H9 (cell line): ENCODE measurements around the gene KCNK1. TPM values are rescaled to one million over a fixed set of nuclear protein-coding genes. Genes with fewer than 3 reads are reported as not detected.

Source experiments
- DNase-seq: peaks from one replicate; pipeline ENCODE4 v3.0.0-alpha.2; 2017
- H2AFZ ChIP-seq: one replicate; pipeline ENCODE4 v1.6.1; 2013; ENCODE audit warnings: mild to moderate bottlenecking, low read length, control low read depth, moderate library complexity
- H2AK5ac ChIP-seq: 2 replicates; pipeline ENCODE4 v1.6.1; 2013; ENCODE audit warnings: low read length, control low read depth, mixed read lengths; ENCODE audit not compliant: insufficient read length
- H2BK120ac ChIP-seq: one replicate; pipeline ENCODE4 v1.6.1; 2013; ENCODE audit warnings: low read depth, mild to moderate bottlenecking, low read length, control low read depth, inconsistent platforms; ENCODE audit not compliant: poor library complexity, severe bottlenecking
- H2BK12ac ChIP-seq: 2 replicates; pipeline ENCODE4 v1.6.1; 2013; ENCODE audit warnings: low read length, control low read depth, mixed read lengths, low read depth; ENCODE audit not compliant: insufficient read length
- H2BK15ac ChIP-seq: 2 replicates; pipeline ENCODE4 v1.6.1; 2013; ENCODE audit warnings: low read depth, low read length, control low read depth
- H2BK20ac ChIP-seq: one replicate; pipeline ENCODE4 v1.6.1; 2013; ENCODE audit warnings: low read depth, mild to moderate bottlenecking, low read length, control low read depth, inconsistent platforms; ENCODE audit not compliant: poor library complexity, severe bottlenecking
- H2BK5ac ChIP-seq: 2 replicates; pipeline ENCODE4 v1.6.1; 2013; ENCODE audit warnings: low read length, control low read depth, mixed read lengths; ENCODE audit not compliant: insufficient read length
- H3K14ac ChIP-seq: 2 replicates; pipeline ENCODE4 v1.6.1; 2013; ENCODE audit warnings: low read length, control low read depth; ENCODE audit not compliant: insufficient read depth
- H3K18ac ChIP-seq: 2 replicates; pipeline ENCODE4 v1.6.1; 2013; ENCODE audit warnings: low read depth, mild to moderate bottlenecking, mixed read lengths, low read length, control low read depth; ENCODE audit not compliant: insufficient read length
- H3K23ac ChIP-seq: 2 replicates; pipeline ENCODE4 v1.6.1; 2013; ENCODE audit warnings: low read length, control low read depth, mixed read lengths, low read depth; ENCODE audit not compliant: insufficient read length
- H3K23me2 ChIP-seq: 2 replicates; pipeline ENCODE4 v1.6.1; 2013; ENCODE audit warnings: low read depth, mild to moderate bottlenecking, mixed read lengths, low read length, control low read depth; ENCODE audit not compliant: insufficient read length, poor library complexity, severe bottlenecking
- H3K27ac ChIP-seq: 2 replicates; pipeline ENCODE4 v1.5.1; 2013; ENCODE audit warnings: low read length, control low read depth, mixed read lengths, low read depth; ENCODE audit not compliant: insufficient read length
- H3K27me3 ChIP-seq: 2 replicates; pipeline ENCODE4 v1.6.1; 2013; ENCODE audit warnings: low read length, control low read depth, inconsistent platforms; ENCODE audit not compliant: insufficient read depth
- H3K4ac ChIP-seq: 2 replicates; pipeline ENCODE4 v1.6.1; 2013; ENCODE audit warnings: low read depth, mild to moderate bottlenecking, control low read depth, inconsistent platforms, low read length, moderate library complexity
- H3K4me1 ChIP-seq: 2 replicates; pipeline ENCODE4 v1.6.1; 2013; ENCODE audit warnings: low read length, control low read depth, inconsistent platforms; ENCODE audit not compliant: insufficient read depth
- H3K4me2 ChIP-seq: 2 replicates; pipeline ENCODE4 v1.6.1; 2013; ENCODE audit warnings: low read length, control low read depth, mixed read lengths; ENCODE audit not compliant: insufficient read length, insufficient read depth
- H3K56ac ChIP-seq: 2 replicates; pipeline ENCODE4 v1.6.1; 2013; ENCODE audit warnings: low read depth, mild to moderate bottlenecking, mixed read lengths, low read length, control low read depth; ENCODE audit not compliant: insufficient read length
- H3K79me1 ChIP-seq: 2 replicates; pipeline ENCODE4 v1.6.1; 2013; ENCODE audit warnings: low read depth, mild to moderate bottlenecking, moderate library complexity, low read length, control low read depth, inconsistent platforms; ENCODE audit not compliant: insufficient read depth, poor library complexity, severe bottlenecking
- H3K79me2 ChIP-seq: 2 replicates; pipeline ENCODE4 v1.6.1; 2013; ENCODE audit warnings: low read length, control low read depth, inconsistent platforms; ENCODE audit not compliant: insufficient read depth
- H3K9ac ChIP-seq: 2 replicates; pipeline ENCODE4 v1.6.1; 2013; ENCODE audit warnings: low read length, control low read depth, mixed read lengths; ENCODE audit not compliant: insufficient read length; ENCODE audit errors: extremely low read depth
- H3K9me3 ChIP-seq: one replicate; pipeline ENCODE4 v1.6.1; 2013; ENCODE audit warnings: low read depth, low read length, inconsistent platforms; ENCODE audit not compliant: control insufficient read depth
- H3T11ph ChIP-seq: one replicate; pipeline ENCODE4 v1.6.1; 2013; ENCODE audit warnings: mild to moderate bottlenecking, low read length, control low read depth, inconsistent platforms
- H4K20me1 ChIP-seq: one replicate; pipeline ENCODE4 v1.6.1; 2013; ENCODE audit not compliant: control insufficient read depth, insufficient read length, insufficient read depth
- H4K5ac ChIP-seq: 2 replicates; pipeline ENCODE4 v1.6.1; 2013; ENCODE audit warnings: low read depth, mild to moderate bottlenecking, mixed read lengths, low read length, control low read depth; ENCODE audit not compliant: insufficient read length
- H4K8ac ChIP-seq: replicated peaks from 2 replicates; pipeline ENCODE4 v1.6.1; 2013; ENCODE audit warnings: low read length, control low read depth, mixed read lengths, low read depth; ENCODE audit not compliant: insufficient read length
- H4K91ac ChIP-seq: 2 replicates; pipeline ENCODE4 v1.6.1; 2013; ENCODE audit warnings: low read depth, mild to moderate bottlenecking, moderate library complexity, mixed read lengths, low read length, control low read depth; ENCODE audit not compliant: insufficient read length
- H3K27ac Mint-ChIP-seq, 3 experiments: 2 replicates in 2 of 3; 3 replicates in 1 of 3; pipeline ENCODE4 v1.8.0; 2020 to 2021; ENCODE audit warnings: mixed read lengths in 3 of 3, mild to moderate bottlenecking in 1 of 3, moderate library complexity in 1 of 3
- H3K27me3 Mint-ChIP-seq: 2 replicates; pipeline ENCODE4 v1.8.0; 2021; ENCODE audit warnings: low read depth, mild to moderate bottlenecking, moderate library complexity, mixed read lengths
- H3K36me3 Mint-ChIP-seq, 3 experiments: 2 replicates in 2 of 3; 3 replicates in 1 of 3; pipeline ENCODE4 v1.8.0; 2020 to 2021; ENCODE audit warnings: low read depth in 3 of 3, mixed read lengths in 3 of 3; ENCODE audit not compliant: insufficient read depth in 1 of 3
- H3K4me1 Mint-ChIP-seq, 2 experiments: 2 replicates each; pipeline ENCODE4 v1.8.0; 2020; ENCODE audit warnings: mixed read lengths in 2 of 2
- H3K4me3 Mint-ChIP-seq, 2 experiments: 2 replicates in 1 of 2; 3 replicates in 1 of 2; pipeline ENCODE4 v1.8.0; 2020 to 2021; ENCODE audit warnings: mild to moderate bottlenecking in 2 of 2, mixed read lengths in 2 of 2, moderate library complexity in 1 of 2
- H3K9me3 Mint-ChIP-seq, 2 experiments: 2 replicates in 1 of 2; 3 replicates in 1 of 2; pipeline ENCODE4 v1.8.0; 2020; ENCODE audit warnings: mild to moderate bottlenecking in 2 of 2, mixed read lengths in 2 of 2, moderate library complexity in 1 of 2
- CTCF ChIP-seq: fragments of 200-600 bp; sonication (generic); conservative IDR thresholded peaks from 3 replicates; pipeline ENCODE4 v1.8.0; 2021; ENCODE audit warnings: antibody characterized with exemption, mild to moderate bottlenecking
- WGBS: extraction: QIAGEN DNeasy Blood & Tissue Kit; methylation state at CpG from one replicate; pipeline ENCODE4 v1.1.7; 2013; ENCODE audit warnings: missing lambda C conversion rate, low lambda C conversion rate, mixed read lengths; ENCODE audit not compliant: insufficient read length; ENCODE audit errors: extremely low coverage; 5-methylcytosine and 5-hydroxymethylcytosine counted together
- total RNA-seq: library from RNA; stranded (reverse); gene quantifications from 2 replicates; pipeline ENCODE4 v1.2.1, GENCODE V29; 2021

Gene KCNK1
- total RNA-seq, 1 experiment from 2014 or later, result 9.9 TPM

DNA sequence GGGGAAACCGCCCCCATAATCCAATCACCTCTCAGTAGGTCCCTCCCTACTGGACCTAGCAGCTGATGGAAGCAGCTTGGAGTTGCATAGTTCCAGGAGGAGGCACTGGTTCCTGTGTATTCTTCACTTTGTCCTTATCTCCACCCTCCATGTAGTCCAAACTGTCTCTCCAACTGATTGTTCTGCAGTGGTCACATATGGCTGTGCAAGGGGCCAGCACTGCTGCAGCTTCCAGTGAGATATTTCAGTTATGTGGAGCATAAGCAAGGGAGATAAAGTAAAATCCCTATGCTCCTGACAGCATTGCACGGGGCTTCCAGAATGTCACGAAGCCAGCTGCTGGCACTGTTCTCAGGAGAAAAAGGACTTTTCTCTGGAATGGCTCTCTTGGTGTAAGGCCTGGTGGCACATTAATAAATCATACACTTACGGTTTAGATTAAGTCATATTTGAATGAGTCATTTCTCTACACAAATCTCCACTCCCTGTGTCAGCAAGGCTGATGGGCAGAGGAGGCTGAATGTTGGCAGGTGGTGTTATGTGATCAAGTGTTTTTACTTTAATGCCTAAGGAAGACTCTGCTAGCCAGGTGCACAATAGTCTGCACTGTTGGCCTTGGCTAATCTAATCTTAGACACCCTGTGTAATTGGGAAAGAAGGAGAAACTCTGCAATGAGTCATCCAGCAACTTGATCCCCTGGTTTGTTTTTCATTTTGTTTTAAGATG lies 93.4 kb downstream of the KCNK1 start:
- Histone ChIP-seq H3K9me3 (no peaks in the 10 kb centered on the region), H3K79me2 (no peaks in the 10 kb centered on the region), H3K4me2 (no peak overlapping the region), H4K5ac (no peak overlapping the region), H2BK12ac (no peak overlapping the region), H3K4ac (no peak overlapping the region), H2BK120ac (no peak overlapping the region), H3K18ac (no peak overlapping the region), H3K79me1 (no peaks in the 10 kb centered on the region), H3K27ac (no peak overlapping the region), H3K23ac (no peak overlapping the region), H3K27me3 (no peaks in the 10 kb centered on the region), H2AFZ (no peak overlapping the region), H4K8ac (no peak overlapping the region), H2BK15ac (no peak overlapping the region), H3T11ph (no peak overlapping the region), H4K91ac (no peak overlapping the region), H3K14ac (no peak overlapping the region), H2AK5ac (no peak overlapping the region), H4K20me1 (no peaks in the 10 kb centered on the region), H3K56ac (no peak overlapping the region), H3K23me2 (peaks cover 2% of the 10 kb centered on the region), H2BK5ac (no peak overlapping the region), H2BK20ac (no peak overlapping the region), H3K4me1 (peaks cover 4% of the 10 kb centered on the region; the same call in 1 of the 2 replicates), H3K9ac (no peak overlapping the region)
- no peak overlapping the region for H3K4me3 Mint-ChIP-seq
- peaks cover 6 to 9% of the 10 kb centered on the region in 2 experiments; a peak in 2 of 5 replicates for H3K9me3 Mint-ChIP-seq
- H3K27me3 Mint-ChIP-seq, result peaks cover 1% of the 10 kb centered on the region
- no CpG with 5 or more reads among the region's 4 CpGs for WGBS
- TF ChIP-seq CTCF, result no peak
- no peak for DNase-seq
- peaks cover 0 to 14% of the 10 kb centered on the region in 2 experiments; a peak in 3 of 4 replicates for H3K4me1 Mint-ChIP-seq
- H3K27ac Mint-ChIP-seq, result peak overlapping the region in 1 of 3 experiments; percentile 68; a peak in 1 of 7 replicates
- peaks cover 0 to 4% (median 2%) of the 10 kb centered on the region in 3 experiments; a peak in 3 of 7 replicates for H3K36me3 Mint-ChIP-seq
